Omental fat pad (tissue), 4 donors: ENCODE data around the gene RSPH1. TPM values are rescaled to one million over a fixed set of nuclear protein-coding genes. Genes with fewer than 3 reads are reported as not detected.

Experiments
- ATAC-seq: fragments of 150-250 bp; one replicate; pipeline ENCODE4 v1.9.1; 2016; ENCODE audit warnings: mild to moderate bottlenecking, moderate library complexity; ENCODE audit not compliant: low FRiP score
- DNase-seq: peaks from one replicate; pipeline ENCODE4 v3.0.0-alpha.2; 2019; ENCODE audit warnings: low spot score
- CTCF ChIP-seq, 3 donors: fragments of 450-650 bp; IDR thresholded peaks; one replicate each; pipeline ENCODE4 v1.5.1; 2016 to 2017; ENCODE audit warnings: antibody characterized with exemption in 3 of 3, mild to moderate bottlenecking in 3 of 3, moderate library complexity in 2 of 3
- total RNA-seq, 4 donors: library from RNA; depleted of rRNA; stranded (reverse); fragments of >200 nt; gene quantifications; one replicate each; pipeline ENCODE4 v1.1.0, GENCODE V29; 2016

Gene RSPH1
- total RNA-seq, 4 donors from 2014 or later, result 0.31 to 0.37 (median 0.36) TPM; not detected in 1

GRCh38 chr21:42467140-42467983, 28.7 kb downstream of the RSPH1 start:
- ATAC-seq (no peak), DNase-seq (no peak)
- no peak for TF ChIP-seq CTCF (IDR thresholded peaks at IDR 0.05)

GRCh38 chr21:42466700-42467099, 29.3 kb downstream of the RSPH1 start:
- ATAC-seq, result no peak
- no peak for TF ChIP-seq CTCF (IDR thresholded peaks at IDR 0.05)
- DNase-seq, result no peak

GRCh38 chr21:42465803-42466127, 30.3 kb downstream of the RSPH1 start:
- DNase-seq (no peak), ATAC-seq (no peak)
- TF ChIP-seq CTCF (IDR thresholded peaks at IDR 0.05), result no peak

GRCh38 chr21:42465008-42465802, 30.8 kb downstream of the RSPH1 start:
- DNase-seq, result no peak
- TF ChIP-seq CTCF (IDR thresholded peaks at IDR 0.05), result no peak
- ATAC-seq, result no peak

GRCh38 chr21:42463861-42464515, 32.0 kb downstream of the RSPH1 start:
- TF ChIP-seq CTCF (IDR thresholded peaks at IDR 0.05), result no peak
- no peak for ATAC-seq
- no peak for DNase-seq

- DNase-seq, result no peak
- ATAC-seq, result no peak
- no peak for TF ChIP-seq CTCF (IDR thresholded peaks at IDR 0.05)
Observed at GRCh38 chr21:42461881-42462877, 33.8 kb downstream of the RSPH1 start.
